ENCODE results near the gene TCF3. TPM values are rescaled to one million over a fixed set of nuclear protein-coding genes. Genes with fewer than 3 reads are reported as not detected.

The TCF3 gene
- total RNA-seq, 2 experiments from 2014 or later, result 518 to 811 TPM

- Histone ChIP-seq H3K27ac (ENCODE audit: low read depth, low read length, poor library complexity, severe bottlenecking) (no peak overlapping the region), H3K36me3 (ENCODE audit: insufficient read depth, low read length) (no peaks in the 10 kb centered on the region), H3K79me2 (ENCODE audit: insufficient read depth, low read depth, low read length) (no peaks in the 10 kb centered on the region), H3K9me2 (ENCODE audit: insufficient read depth, low read length) (no peaks in the 10 kb centered on the region), H3K4me2 (ENCODE audit: low read length) (no peak overlapping the region), H3K4me1 (ENCODE audit: insufficient read depth, low read length, poor library complexity, severe bottlenecking) (peaks cover 49% of the 10 kb centered on the region), H3K4me3 (ENCODE audit: low read depth, low read length, poor library complexity, severe bottlenecking) (no peak overlapping the region), H2AFZ (ENCODE audit: low read length) (no peak overlapping the region), H4K20me1 (ENCODE audit: insufficient read depth, low read length) (no peaks in the 10 kb centered on the region), H3K9me3 (ENCODE audit: low read length) (no peaks in the 10 kb centered on the region)
- TF ChIP-seq EZH2phosphoT487 (IDR thresholded peaks at IDR 0.05; ENCODE audit: borderline replicate concordance, low read depth, low read length) (no peak), CTCF (conservative IDR thresholded peaks at IDR 0.05; ENCODE audit: low read length) (no peak)
- intact Hi-C loops (cut with micrococcal nuclease; ENCODE audit: unreplicated experiment), result loop anchor here (1.0 to 5.0 kb wide), 3 partner anchors 68 to 126 kb away; partner anchors contain the start of gene UQCR11
- DNase-seq (ENCODE audit: low spot score), result no peak
- no TSS peak for BruUV-seq (replicated peaks)
- ChIA-PET CTCF (ENCODE audit: unreplicated experiment) (interaction anchor here (0.9 to 1.2 kb wide), 2 partner anchors 93 to 127 kb away, joined by 3 read pairs; no protein-coding TSS in a partner anchor), POLR2A (interaction anchor here (0.5 to 0.9 kb wide), 3 partner anchors 32 to 156 kb away, joined by 3 read pairs; no protein-coding TSS in a partner anchor)
Measured at GRCh38 chr19:1672769-1673644, 20.6 kb upstream of the TCF3 start.

DNA sequence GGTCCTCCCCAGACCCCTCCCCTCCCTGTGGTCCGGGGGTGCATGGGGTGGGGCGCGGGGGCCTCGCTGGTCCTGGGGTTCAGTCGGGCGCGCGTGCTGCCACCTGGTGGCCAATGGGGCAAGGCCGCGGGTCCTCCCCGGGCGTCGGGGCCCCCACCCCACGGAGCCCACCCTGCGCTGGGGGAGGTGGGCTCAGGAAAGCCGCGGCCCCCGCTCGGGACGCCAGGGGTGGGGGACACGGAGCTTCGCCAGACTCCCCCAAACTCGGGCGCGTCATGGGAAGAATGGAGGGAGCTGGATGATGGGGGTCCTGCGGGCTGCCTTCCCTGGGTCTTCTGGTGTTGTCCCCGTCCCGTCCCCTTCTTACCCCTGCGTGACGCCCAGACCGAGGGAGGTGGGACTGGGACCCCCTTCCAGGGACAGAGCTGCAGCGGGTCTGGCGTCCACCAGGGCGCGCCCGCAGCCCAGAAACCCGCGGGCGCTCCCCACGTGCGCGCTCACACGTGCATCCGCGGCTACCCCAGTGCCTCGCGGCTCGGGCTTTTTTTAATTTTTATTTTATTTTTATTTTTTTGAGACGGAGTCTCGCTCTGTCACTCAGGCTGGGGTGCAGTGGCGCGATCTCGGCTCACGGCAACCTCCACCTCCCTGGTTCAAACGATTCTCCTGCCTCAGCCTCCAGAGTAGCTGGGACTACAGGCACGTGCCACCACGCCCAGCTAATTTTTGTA is 19.8 kb upstream of the TCF3 start:
- POLR2A ChIA-PET, result interaction anchor here (0.6 to 0.9 kb wide), 2 partner anchors 31 to 81 kb away, joined by 3 read pairs; no protein-coding TSS in a partner anchor

More for the DNA sequence above, 19.8 kb upstream of the TCF3 start:
- Histone ChIP-seq H3K9me3 (ENCODE audit: low read length) (no peaks in the 10 kb centered on the region), H2AFZ (ENCODE audit: low read length) (peak overlapping the region; percentile 59), H3K4me1 (ENCODE audit: insufficient read depth, low read length, poor library complexity, severe bottlenecking) (peaks cover 56% of the 10 kb centered on the region), H3K4me3 (ENCODE audit: low read depth, low read length, poor library complexity, severe bottlenecking) (peak overlapping the region; percentile 65), H3K9me2 (ENCODE audit: insufficient read depth, low read length) (no peaks in the 10 kb centered on the region), H3K27ac (ENCODE audit: low read depth, low read length, poor library complexity, severe bottlenecking) (peak overlapping the region; percentile 98), H3K79me2 (ENCODE audit: insufficient read depth, low read depth, low read length) (no peaks in the 10 kb centered on the region), H3K4me2 (ENCODE audit: low read length) (peak overlapping the region; percentile 76), H4K20me1 (ENCODE audit: insufficient read depth, low read length) (no peaks in the 10 kb centered on the region), H3K36me3 (ENCODE audit: insufficient read depth, low read length) (no peaks in the 10 kb centered on the region)
- CTCF ChIA-PET (ENCODE audit: unreplicated experiment), result interaction anchor here (0.9 to 1.2 kb wide), 2 partner anchors 94 to 126 kb away, joined by 3 read pairs; no protein-coding TSS in a partner anchor
- no TSS peak for BruUV-seq (replicated peaks)
- intact Hi-C loops (cut with micrococcal nuclease; ENCODE audit: unreplicated experiment), result loop anchor here (1.0 to 5.0 kb wide), 3 partner anchors 67 to 125 kb away; partner anchors contain the start of gene UQCR11
- DNase-seq (ENCODE audit: low spot score), result peak; percentile 83
- TF ChIP-seq CTCF (conservative IDR thresholded peaks at IDR 0.05; ENCODE audit: low read length), result peak; percentile 91
- no peak for TF ChIP-seq EZH2phosphoT487 (IDR thresholded peaks at IDR 0.05; ENCODE audit: borderline replicate concordance, low read depth, low read length)
